A549 (cell line): ENCODE results near the gene SNAPIN. TPM values are rescaled to one million over a fixed set of nuclear protein-coding genes. Genes with fewer than 3 reads are reported as not detected.
"Not testable (repeated sequence)": the region's sequence is repeated elsewhere in the genome, so short reads cannot be mapped to it uniquely, and the experiment has no call there.

ENCODE experiments used
- ATAC-seq, 2 experiments: fragments of 200-7000 bp in 1 of 2; fragments of >200 bp in 1 of 2; cut with Nextera tagmentation in 1 of 2; cut with Tn5 transposase in 1 of 2; 3 replicates each; pipeline versions ENCODE4 v1.8.0 to v1.9.1; 2018 to 2020; ENCODE audit warnings: mild to moderate bottlenecking in 1 of 2, moderate library complexity in 1 of 2
- CTCF ChIA-PET: fragments of 300-600 bp; sonication (Branson Sonifier 250); formaldehyde crosslinking; extraction: SDS; loops from one replicate; lab custom pipeline; 2021; ENCODE audit warnings: antibody characterized with exemption, inconsistent platforms; lab: Yijun Ruan, JAX
- POLR2A ChIA-PET: fragments of 350-600 bp; formaldehyde crosslinking; extraction: SDS; loops from one replicate; lab custom pipeline; 2021; ENCODE audit warnings: antibody characterized with exemption, inconsistent platforms; lab: Yijun Ruan, JAX
- DNase-seq, 2 experiments: peaks; one replicate each; pipeline versions ENCODE4 v3.0.0 to v3.0.0-alpha.2; 2011 to 2016; ENCODE audit warnings: low read depth in 1 of 2, low spot score in 1 of 2
- FAIRE-seq: peaks from 2 replicates; lab custom pipeline; 2011; peaks lifted over from hg19 to GRCh38; lab: Jason Lieb, UNC
- H3K27ac ChIP-seq, 2 experiments: fragments of >200 bp; sonication (Bioruptor Twin); formaldehyde crosslinking; 3 replicates each; pipeline ENCODE4 v1.5.1; 2016 to 2017
- H3K4me1 ChIP-seq: fragments of >200 bp; sonication (Bioruptor Twin); formaldehyde crosslinking; 3 replicates; pipeline ENCODE4 v1.6.1; 2016
- H3K4me2 ChIP-seq: fragments of >200 bp; sonication (Bioruptor Twin); formaldehyde crosslinking; 3 replicates; pipeline ENCODE4 v1.6.1; 2016
- H3K4me3 ChIP-seq: fragments of >200 bp; sonication (Bioruptor Twin); formaldehyde crosslinking; 3 replicates; pipeline ENCODE4 v1.5.1; 2016
- H3K9me3 ChIP-seq: fragments of >200 bp; sonication (Bioruptor Twin); formaldehyde crosslinking; 3 replicates; pipeline ENCODE4 v1.6.1; 2016
- EHMT2 ChIP-seq: fragments of 200-600 bp; sonication (generic); IDR thresholded peaks from 2 replicates; pipeline ENCODE4 v1.6.1; 2016; ENCODE audit warnings: antibody characterized with exemption, low read depth, mild to moderate bottlenecking, moderate library complexity
- EP300 ChIP-seq, 2 experiments: fragments of >200 bp; sonication (Bioruptor Twin); formaldehyde crosslinking; IDR thresholded peaks; 2 replicates in 1 of 2; 3 replicates in 1 of 2; pipeline ENCODE4 v1.6.1; 2016 to 2017
- ESRRA ChIP-seq: fragments of 150-350 bp; IDR thresholded peaks from 2 replicates; pipeline ENCODE4 v1.6.1; 2014; ENCODE audit warnings: mild to moderate bottlenecking, low read length, borderline replicate concordance
- HDAC2 ChIP-seq: fragments of 200-600 bp; sonication (generic); IDR thresholded peaks from 2 replicates; pipeline ENCODE4 v1.6.1; 2016
- KDM1A ChIP-seq: fragments of 200-600 bp; sonication (generic); IDR thresholded peaks from 2 replicates; pipeline ENCODE4 v1.6.1; 2016; ENCODE audit warnings: low read depth, mild to moderate bottlenecking
- KDM5A ChIP-seq: fragments of 200-600 bp; sonication (generic); IDR thresholded peaks from 2 replicates; pipeline ENCODE4 v1.6.1; 2016; ENCODE audit warnings: antibody characterized with exemption, mild to moderate bottlenecking
- NFE2L2 ChIP-seq: fragments of 150-350 bp; conservative IDR thresholded peaks from 2 replicates; pipeline ENCODE4 v1.6.1; 2014; ENCODE audit warnings: low read length
- PHF8 ChIP-seq: fragments of 200-600 bp; sonication (generic); IDR thresholded peaks from 2 replicates; pipeline ENCODE4 v1.6.1; 2016; ENCODE audit warnings: low read depth, mild to moderate bottlenecking, antibody characterized with exemption, moderate library complexity, borderline replicate concordance
- RAD21 ChIP-seq, 2 experiments: fragments of >200 bp in 1 of 2; sonication (Bioruptor Twin) in 1 of 2; formaldehyde crosslinking in 1 of 2; IDR thresholded peaks in 1 of 2; conservative IDR thresholded peaks in 1 of 2; 2 replicates in 1 of 2; 3 replicates in 1 of 2; pipeline ENCODE4 v1.6.1; 2012 to 2018; ENCODE audit warnings: inconsistent platforms in 1 of 2
- RFX5 ChIP-seq: fragments of 450-650 bp; IDR thresholded peaks from 2 replicates; pipeline ENCODE4 v1.7.1; 2014; ENCODE audit warnings: antibody characterized with exemption, mild to moderate bottlenecking, moderate library complexity
- SMC3 ChIP-seq: fragments of >200 bp; sonication (Bioruptor Twin); formaldehyde crosslinking; IDR thresholded peaks from 3 replicates; pipeline ENCODE4 v1.6.1; 2018; ENCODE audit warnings: inconsistent platforms
- TP53 ChIP-seq: fragments of 250-450 bp; sonication (Bioruptor Pico); IDR thresholded peaks from 2 replicates; pipeline ENCODE4 v1.5.0; 2021; ENCODE audit warnings: mild to moderate bottlenecking, moderate library complexity
- ZNF302 ChIP-seq: fragments of 250-450 bp; sonication (Bioruptor Pico); IDR thresholded peaks from 2 replicates; pipeline ENCODE4 v1.9.0; 2021; ENCODE audit warnings: inconsistent platforms, mild to moderate bottlenecking, moderate library complexity
- ZSCAN20 ChIP-seq: fragments of 250-450 bp; sonication (Bioruptor Pico); IDR thresholded peaks from 2 replicates; pipeline ENCODE4 v1.8.0; 2022; ENCODE audit warnings: mild to moderate bottlenecking, moderate library complexity
- WGBS: methylation state at CpG from one replicate; pipeline ENCODE4 v1.1.6; 2017; ENCODE audit errors: missing lambda C conversion rate; 5-methylcytosine and 5-hydroxymethylcytosine counted together
- polyA plus RNA-seq, 4 experiments: library from polyadenylated mRNA; depleted of rRNA in 3 of 4; stranded (reverse); fragments of >200 nt; fragmentation: RNase III in 1 of 4; extraction: RNeasy Plus Mini Kit Qiagen cat#74134 plus additional on column Dnase treatment in 1 of 4; gene quantifications; 2 replicates in 3 of 4; 3 replicates in 1 of 4; pipeline ENCODE4 v1.2.3, GENCODE V29; 2011 to 2017
- TF ChIP-seq, protein P1 (sequence below): fragments of >200 bp; sonication (Bioruptor Twin); formaldehyde crosslinking; IDR thresholded peaks from 3 replicates; pipeline ENCODE4 v1.5.1; 2016
- TF ChIP-seq, protein P2 (sequence below): fragments of 450-650 bp; IDR thresholded peaks from 2 replicates; pipeline ENCODE4 v1.6.1; 2014; ENCODE audit warnings: antibody characterized with exemption
- TF ChIP-seq, protein P3 (sequence below): IDR thresholded peaks from 2 replicates; pipeline ENCODE4 v1.6.1; 2012
- TF ChIP-seq, protein P4 (sequence below): fragments of 250-450 bp; sonication (Bioruptor Pico); IDR thresholded peaks from 2 replicates; pipeline ENCODE4 v1.5.0; 2021; ENCODE audit warnings: mild to moderate bottlenecking, moderate library complexity, borderline replicate concordance
- TF ChIP-seq, protein P5 (sequence below): IDR thresholded peaks from 2 replicates; pipeline ENCODE4 v1.6.1; 2012; ENCODE audit warnings: low read depth, borderline replicate concordance

Gene SNAPIN
- polyA plus RNA-seq, 2 of the 4 experiments (the other 2 are of a cell fraction): 52.6 to 71.4 TPM

DNA sequence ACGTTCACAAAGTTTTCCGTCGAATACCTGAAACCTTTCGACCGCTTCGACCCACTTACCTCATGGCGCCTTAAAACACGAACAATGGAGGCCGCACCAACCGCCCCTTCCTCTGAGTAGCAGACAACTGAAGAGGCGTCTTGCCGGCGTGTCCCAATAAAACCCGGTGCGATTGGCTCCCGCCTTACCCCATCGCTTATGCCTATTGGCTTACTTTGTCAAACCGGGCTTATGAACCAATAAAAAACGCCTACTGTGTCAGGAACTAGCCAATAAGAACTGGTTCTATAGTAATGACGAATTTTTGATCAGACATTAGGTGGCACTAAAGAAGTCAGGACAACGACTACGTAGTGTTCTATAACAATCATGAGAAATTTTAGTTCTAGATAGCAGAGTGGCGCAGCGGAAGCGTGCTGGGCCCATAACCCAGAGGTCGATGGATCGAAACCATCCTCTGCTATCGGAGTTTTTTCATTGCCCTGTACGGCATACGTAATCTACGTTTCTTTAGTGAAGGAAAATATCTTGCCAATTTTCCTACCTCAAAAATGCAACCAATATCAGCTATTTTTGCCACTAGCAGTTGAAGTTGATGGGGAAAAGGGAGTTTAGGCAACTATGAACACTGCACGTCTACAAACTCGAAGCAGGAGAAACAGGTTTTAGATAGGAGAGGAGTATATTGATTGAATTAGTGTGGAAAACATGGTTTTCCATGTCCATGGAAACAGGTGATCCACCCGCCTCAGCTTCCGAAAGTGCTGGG lies 12.5 kb downstream of the SNAPIN start, which contains the start of gene ILF2 (continued):
- TF ChIP-seq, protein P1, sequence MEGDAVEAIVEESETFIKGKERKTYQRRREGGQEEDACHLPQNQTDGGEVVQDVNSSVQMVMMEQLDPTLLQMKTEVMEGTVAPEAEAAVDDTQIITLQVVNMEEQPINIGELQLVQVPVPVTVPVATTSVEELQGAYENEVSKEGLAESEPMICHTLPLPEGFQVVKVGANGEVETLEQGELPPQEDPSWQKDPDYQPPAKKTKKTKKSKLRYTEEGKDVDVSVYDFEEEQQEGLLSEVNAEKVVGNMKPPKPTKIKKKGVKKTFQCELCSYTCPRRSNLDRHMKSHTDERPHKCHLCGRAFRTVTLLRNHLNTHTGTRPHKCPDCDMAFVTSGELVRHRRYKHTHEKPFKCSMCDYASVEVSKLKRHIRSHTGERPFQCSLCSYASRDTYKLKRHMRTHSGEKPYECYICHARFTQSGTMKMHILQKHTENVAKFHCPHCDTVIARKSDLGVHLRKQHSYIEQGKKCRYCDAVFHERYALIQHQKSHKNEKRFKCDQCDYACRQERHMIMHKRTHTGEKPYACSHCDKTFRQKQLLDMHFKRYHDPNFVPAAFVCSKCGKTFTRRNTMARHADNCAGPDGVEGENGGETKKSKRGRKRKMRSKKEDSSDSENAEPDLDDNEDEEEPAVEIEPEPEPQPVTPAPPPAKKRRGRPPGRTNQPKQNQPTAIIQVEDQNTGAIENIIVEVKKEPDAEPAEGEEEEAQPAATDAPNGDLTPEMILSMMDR: peak; percentile 49
- TF ChIP-seq KDM1A: no peak
- TF ChIP-seq, protein P2, sequence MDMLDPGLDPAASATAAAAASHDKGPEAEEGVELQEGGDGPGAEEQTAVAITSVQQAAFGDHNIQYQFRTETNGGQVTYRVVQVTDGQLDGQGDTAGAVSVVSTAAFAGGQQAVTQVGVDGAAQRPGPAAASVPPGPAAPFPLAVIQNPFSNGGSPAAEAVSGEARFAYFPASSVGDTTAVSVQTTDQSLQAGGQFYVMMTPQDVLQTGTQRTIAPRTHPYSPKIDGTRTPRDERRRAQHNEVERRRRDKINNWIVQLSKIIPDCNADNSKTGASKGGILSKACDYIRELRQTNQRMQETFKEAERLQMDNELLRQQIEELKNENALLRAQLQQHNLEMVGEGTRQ: no peak
- no peak for TF ChIP-seq EHMT2

DNA sequence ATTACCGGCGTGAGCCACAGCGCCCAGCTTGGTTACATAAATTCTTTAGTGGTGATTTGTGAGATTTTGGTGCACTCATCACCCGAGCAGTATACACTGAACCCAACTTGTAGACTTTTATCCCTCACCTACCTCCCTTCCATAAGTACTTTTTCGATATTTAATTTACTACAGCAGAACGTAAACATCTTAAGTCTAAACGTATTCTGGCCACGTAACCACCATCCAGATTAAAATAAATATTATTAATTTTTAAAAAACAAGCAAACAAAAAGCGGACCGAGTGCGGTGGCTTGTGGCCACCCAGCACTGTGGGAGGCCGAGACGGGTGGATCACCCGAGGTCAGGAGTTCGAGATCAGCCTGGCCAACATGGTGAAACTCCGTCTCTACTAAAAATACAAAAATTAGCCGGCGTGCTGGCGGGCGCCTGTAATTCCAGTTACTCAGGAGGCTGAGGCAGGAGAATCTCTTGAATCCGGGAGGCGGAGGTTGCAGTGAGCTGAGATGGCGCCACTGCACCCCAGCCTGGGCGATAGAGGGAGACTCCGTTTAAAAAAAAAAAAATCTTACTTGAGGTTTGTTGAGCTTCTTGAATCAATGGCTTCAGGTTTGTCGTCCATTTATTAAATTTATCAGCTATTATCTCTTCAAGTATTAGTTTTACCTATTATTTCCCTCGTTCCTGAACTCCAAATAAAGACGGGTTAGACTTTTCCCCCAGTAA lies 13.3 kb downstream of the SNAPIN start:
- H3K27ac ChIP-seq: peak overlapping the region; percentile 71 to 85
- not testable (repeated sequence) for H3K4me1 ChIP-seq, H3K9me3 ChIP-seq, FAIRE-seq
- peak overlapping the region; percentile 58 for H3K4me3 ChIP-seq
- peak overlapping the region; percentile 80 for H3K4me2 ChIP-seq
- DNase-seq (peak in 1 of 2 experiments; percentile 80), ATAC-seq (peak; percentile 27 to 76; a peak in 4 of 6 replicates)
- ChIA-PET POLR2A (interaction anchor here (0.9 to 2.2 kb wide), 9 partner anchors 23 to 318 kb away, joined by 3 to 10 read pairs (median 7); partner anchors contain the start of genes CHTOP, CREB3L4, INTS3 and RAB13), CTCF (interaction anchor here (0.6 to 3.0 kb wide), 28 partner anchors 9 to 680 kb away, joined by 3 to 15 read pairs (median 3); partner anchors contain the start of genes RAB13 and S100A13)
- 0 out of 2 replicates have a peak, but pooled peaks have one; percentile 66 for TF ChIP-seq HDAC2
- 0 out of 5 replicates have a peak, but pooled peaks of 1 of the 2 experiments have one; percentile 23 for TF ChIP-seq RAD21 (conservative IDR thresholded peaks at IDR 0.05 in 1 of 2, IDR thresholded peaks at IDR 0.05 in 1 of 2)
- TF ChIP-seq, protein P3, sequence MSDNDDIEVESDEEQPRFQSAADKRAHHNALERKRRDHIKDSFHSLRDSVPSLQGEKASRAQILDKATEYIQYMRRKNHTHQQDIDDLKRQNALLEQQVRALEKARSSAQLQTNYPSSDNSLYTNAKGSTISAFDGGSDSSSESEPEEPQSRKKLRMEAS: 0 out of 2 replicates have a peak, but pooled peaks have one; percentile 8
- TF ChIP-seq PHF8: peak; percentile 33; the same call in 1 of the 2 replicates
- peak; percentile 28; the same call in 2 of the 3 replicates for TF ChIP-seq SMC3
- 2% methylated on average over 28 of the region's 28 CpGs for WGBS

DNA sequence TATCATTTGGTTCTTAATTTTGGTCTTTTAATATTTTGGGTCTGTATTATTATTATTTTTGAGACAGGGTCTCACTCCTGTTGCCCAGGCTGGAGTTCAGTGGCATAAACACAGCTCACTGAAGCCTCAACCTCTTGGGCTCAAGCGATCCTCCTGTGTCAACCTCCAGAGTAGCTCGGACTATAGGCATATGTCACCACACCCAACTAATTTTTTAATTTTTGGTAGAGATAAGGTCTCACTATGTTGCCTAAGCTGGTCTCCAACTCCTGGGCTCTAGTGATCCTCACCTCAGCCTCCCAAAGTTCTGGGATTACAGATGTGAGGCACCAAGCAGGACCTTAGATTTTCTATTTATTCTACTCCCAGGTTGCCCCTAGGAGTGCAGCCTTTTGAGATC lies 15.0 kb downstream of the SNAPIN start:
- no peak for ATAC-seq
- Histone ChIP-seq H3K4me1 (peaks cover 16% of the 10 kb centered on the region), H3K27ac (no peak overlapping the region), H3K4me2 (no peak overlapping the region), H3K9me3 (no peaks in the 10 kb centered on the region), H3K4me3 (no peak overlapping the region)
- CTCF ChIA-PET: interaction anchor here (1.1 to 9.1 kb wide), 6 partner anchors 8 to 123 kb away, joined by 3 to 130 read pairs (median 10); partner anchors contain the start of gene SLC27A3
- DNase-seq: no peak
- TF ChIP-seq HDAC2 (no peak), KDM5A (no peak), NFE2L2 (no peak), ZSCAN20 (CRISPR knock-in tag) (no peak), EP300 (IDR thresholded peaks at IDR 0.05) (no peak), TP53 (CRISPR knock-in tag) (no peak), ESRRA (no peak), RFX5 (no peak), ZNF302 (no peak)
- TF ChIP-seq, protein P3: no peak
- TF ChIP-seq, protein P4, sequence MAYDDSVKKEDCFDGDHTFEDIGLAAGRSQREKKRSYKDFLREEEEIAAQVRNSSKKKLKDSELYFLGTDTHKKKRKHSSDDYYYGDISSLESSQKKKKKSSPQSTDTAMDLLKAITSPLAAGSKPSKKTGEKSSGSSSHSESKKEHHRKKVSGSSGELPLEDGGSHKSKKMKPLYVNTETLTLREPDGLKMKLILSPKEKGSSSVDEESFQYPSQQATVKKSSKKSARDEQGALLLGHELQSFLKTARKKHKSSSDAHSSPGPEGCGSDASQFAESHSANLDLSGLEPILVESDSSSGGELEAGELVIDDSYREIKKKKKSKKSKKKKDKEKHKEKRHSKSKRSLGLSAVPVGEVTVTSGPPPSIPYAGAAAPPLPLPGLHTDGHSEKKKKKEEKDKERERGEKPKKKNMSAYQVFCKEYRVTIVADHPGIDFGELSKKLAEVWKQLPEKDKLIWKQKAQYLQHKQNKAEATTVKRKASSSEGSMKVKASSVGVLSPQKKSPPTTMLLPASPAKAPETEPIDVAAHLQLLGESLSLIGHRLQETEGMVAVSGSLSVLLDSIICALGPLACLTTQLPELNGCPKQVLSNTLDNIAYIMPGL (CRISPR knock-in tag): no peak
- TF ChIP-seq, protein P5, sequence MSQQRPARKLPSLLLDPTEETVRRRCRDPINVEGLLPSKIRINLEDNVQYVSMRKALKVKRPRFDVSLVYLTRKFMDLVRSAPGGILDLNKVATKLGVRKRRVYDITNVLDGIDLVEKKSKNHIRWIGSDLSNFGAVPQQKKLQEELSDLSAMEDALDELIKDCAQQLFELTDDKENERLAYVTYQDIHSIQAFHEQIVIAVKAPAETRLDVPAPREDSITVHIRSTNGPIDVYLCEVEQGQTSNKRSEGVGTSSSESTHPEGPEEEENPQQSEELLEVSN: no peak
- FAIRE-seq: no peak
- POLR2A ChIA-PET: no interaction called here
- WGBS: 91% methylated on average over 2 of the region's 2 CpGs
